K562 (cell line): ENCODE data around the gene FAIM. TPM values are rescaled to one million over a fixed set of nuclear protein-coding genes. Genes with fewer than 3 reads are reported as not detected.

ENCODE experiments used
- ADNP ChIP-seq: fragments of 200-800 bp; sonication (Bioruptor generic); IDR thresholded peaks from 2 replicates; pipeline ENCODE4 v1.6.1; 2016; ENCODE audit warnings: missing genetic modification characterization, missing compliant biosample characterization
- GABPA ChIP-seq: fragments of 200-800 bp; sonication (Bioruptor generic); conservative IDR thresholded peaks from 2 replicates; pipeline ENCODE4 v1.6.1; 2016; ENCODE audit warnings: low read depth, missing genetic modification characterization, missing compliant biosample characterization
- HDAC6 ChIP-seq: IDR thresholded peaks from 2 replicates; pipeline ENCODE4 v1.6.1; 2012; ENCODE audit warnings: low read depth, mild to moderate bottlenecking, control low read depth, inconsistent platforms, low read length, moderate library complexity
- MCM5 ChIP-seq: fragments of 450-650 bp; IDR thresholded peaks from 2 replicates; pipeline ENCODE4 v1.6.1; 2016; ENCODE audit warnings: low read depth
- NEUROD1 ChIP-seq: fragments of 150-350 bp; IDR thresholded peaks from 2 replicates; pipeline ENCODE4 v1.6.1; 2014; ENCODE audit warnings: borderline replicate concordance, low read length, low read depth; ENCODE audit not compliant: partially characterized antibody
- NR3C1 ChIP-seq: sonication (generic); formaldehyde crosslinking; IDR thresholded peaks from 2 replicates; pipeline ENCODE4 v1.8.1; 2022; ENCODE audit warnings: missing genetic modification reagents
- RBM25 ChIP-seq: fragments of 200-400 bp; formaldehyde crosslinking; IDR thresholded peaks from 2 replicates; pipeline ENCODE4 v1.6.1; 2018; ENCODE audit warnings: low read length, low read depth, moderate library complexity; ENCODE audit not compliant: severe bottlenecking
- SAFB2 ChIP-seq: fragments of 200-400 bp; formaldehyde crosslinking; IDR thresholded peaks from 2 replicates; pipeline ENCODE4 v1.6.1; 2018; ENCODE audit warnings: borderline replicate concordance, low read length, low read depth, moderate library complexity; ENCODE audit not compliant: severe bottlenecking
- TOE1 ChIP-seq, 2 experiments: fragments of 450-650 bp in 1 of 2; sonication (generic) in 1 of 2; formaldehyde crosslinking in 1 of 2; IDR thresholded peaks; 2 replicates each; pipeline versions ENCODE4 v1.7.1 to v1.8.0; 2016 to 2022; ENCODE audit warnings: borderline replicate concordance in 2 of 2, mild to moderate bottlenecking in 2 of 2, antibody characterized with exemption in 1 of 2, inconsistent platforms in 1 of 2, low read depth in 1 of 2, missing genetic modification reagents in 1 of 2, moderate library complexity in 1 of 2
- ZNF76 ChIP-seq: fragments of 250-450 bp; sonication (Bioruptor Pico); IDR thresholded peaks from 2 replicates; pipeline ENCODE4 v1.4.0; 2020; ENCODE audit warnings: mild to moderate bottlenecking, moderate library complexity, borderline replicate concordance
- ZNF785 ChIP-seq: fragments of 250-450 bp; sonication (Bioruptor Pico); IDR thresholded peaks from 2 replicates; pipeline ENCODE4 v1.4.0; 2020; ENCODE audit warnings: mild to moderate bottlenecking
- polyA plus RNA-seq, 8 experiments: library from polyadenylated mRNA; depleted of rRNA in 4 of 8; stranded (reverse) in 5 of 8; unstranded in 3 of 8; fragments of >200 nt; fragmentation: Nextera tagmentation in 2 of 8; fragmentation: Illumina TruSeq in 1 of 8; extraction: Ambion mirVana in 2 of 8; extraction: Trizol in 1 of 8; gene quantifications; 2 replicates each; pipeline versions ENCODE4 v1.2.1 to v1.2.3, GENCODE V29; 2011 to 2014; ENCODE audit warnings: inconsistent platforms in 1 of 8, missing spikeins in 1 of 8
- total RNA-seq, 7 experiments: library from RNA; depleted of rRNA in 6 of 7; stranded (reverse); fragments of >200 nt in 6 of 7; fragmentation: Illumina TruSeq in 2 of 7; extraction: Trizol in 2 of 7; gene quantifications; 2 replicates each; pipeline versions ENCODE4 v1.2.1 to v1.2.3, GENCODE V29; 2011 to 2021; ENCODE audit warnings: low replicate concordance in 1 of 7
- TF ChIP-seq, protein P1 (sequence below), 2 experiments: IDR thresholded peaks in 1 of 2; conservative IDR thresholded peaks in 1 of 2; 2 replicates each; pipeline ENCODE4 v1.6.1; 2016; ENCODE audit warnings: low read depth in 2 of 2, mild to moderate bottlenecking in 1 of 2, missing compliant biosample characterization in 1 of 2, missing genetic modification characterization in 1 of 2, moderate library complexity in 1 of 2
- TF ChIP-seq, protein P2 (sequence below): fragments of 450-650 bp; IDR thresholded peaks from 2 replicates; pipeline ENCODE4 v1.6.1; 2016; ENCODE audit warnings: mild to moderate bottlenecking
- TF ChIP-seq, protein P3 (sequence below): fragments of 450-650 bp; IDR thresholded peaks from 2 replicates; pipeline ENCODE4 v1.6.1; 2016
- TF ChIP-seq, protein P4 (sequence below): sonication (generic); formaldehyde crosslinking; IDR thresholded peaks from 2 replicates; pipeline ENCODE4 v1.8.1; 2023; ENCODE audit warnings: mild to moderate bottlenecking, missing genetic modification reagents

Gene FAIM
- total and polyA plus RNA-seq, 9 of the 15 experiments (the other 6 are each of a cell fraction or from before 2014, with no cell fraction given): 2.5 to 7.9 (median 6.6) TPM

DNA sequence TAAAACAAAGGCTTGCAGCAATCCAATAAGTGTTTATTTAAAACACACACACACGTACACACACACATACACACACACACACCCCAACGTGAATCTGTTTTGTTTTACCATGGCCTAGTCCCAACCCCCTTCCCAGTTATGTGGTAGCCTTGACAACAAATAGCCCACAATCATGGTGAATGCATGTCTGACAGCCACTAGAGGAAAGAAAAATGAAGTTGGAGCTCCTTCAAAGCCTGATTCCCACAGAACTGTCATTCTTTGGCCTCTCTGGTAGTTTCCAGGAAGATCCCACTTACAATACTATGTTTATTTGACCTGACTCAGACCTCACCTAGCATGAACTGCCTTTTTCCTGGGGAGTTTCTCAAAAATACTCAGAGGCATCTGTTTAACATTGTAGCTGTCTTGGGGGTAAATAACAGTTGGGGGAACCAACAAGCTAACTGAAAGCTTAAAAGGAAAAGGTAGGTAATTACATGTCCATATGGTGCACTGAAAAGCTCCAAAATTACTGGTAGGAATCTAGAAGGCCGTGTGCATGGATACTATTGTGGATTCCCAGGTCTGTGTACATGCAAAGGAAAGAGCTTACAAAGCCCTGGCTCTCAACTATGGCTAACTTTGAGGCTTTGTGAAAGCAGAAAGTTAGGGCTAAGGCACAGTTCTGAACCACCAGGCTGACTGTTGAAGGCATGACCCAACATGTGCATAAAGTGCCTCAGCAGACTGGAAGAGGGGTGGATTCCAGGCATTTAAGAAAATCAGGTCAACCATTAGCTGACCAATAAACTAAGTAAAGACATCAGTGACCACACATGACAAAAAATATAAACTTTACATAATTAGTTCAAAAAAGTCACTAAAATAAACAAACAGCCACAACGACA, 65.3 kb downstream of the FAIM start (continued):
- TF ChIP-seq, protein P1, sequence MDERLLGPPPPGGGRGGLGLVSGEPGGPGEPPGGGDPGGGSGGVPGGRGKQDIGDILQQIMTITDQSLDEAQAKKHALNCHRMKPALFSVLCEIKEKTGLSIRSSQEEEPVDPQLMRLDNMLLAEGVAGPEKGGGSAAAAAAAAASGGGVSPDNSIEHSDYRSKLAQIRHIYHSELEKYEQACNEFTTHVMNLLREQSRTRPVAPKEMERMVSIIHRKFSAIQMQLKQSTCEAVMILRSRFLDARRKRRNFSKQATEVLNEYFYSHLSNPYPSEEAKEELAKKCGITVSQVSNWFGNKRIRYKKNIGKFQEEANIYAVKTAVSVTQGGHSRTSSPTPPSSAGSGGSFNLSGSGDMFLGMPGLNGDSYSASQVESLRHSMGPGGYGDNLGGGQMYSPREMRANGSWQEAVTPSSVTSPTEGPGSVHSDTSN (CRISPR knock-in tag; IDR thresholded peaks at IDR 0.05; ENCODE audit: low read depth): no peak
- TF ChIP-seq, protein P1 (tag; conservative IDR thresholded peaks at IDR 0.05; ENCODE audit: low read depth): peak; percentile 42; the same call in 1 of the 2 replicates
- TF ChIP-seq GABPA (tag) (no peak), TOE1 (IDR thresholded peaks at IDR 0.05; ENCODE audit: borderline replicate concordance) (no peak), TOE1 (CRISPR knock-in tag; IDR thresholded peaks at IDR 0.05; ENCODE audit: borderline replicate concordance, low read depth) (no peak), ZNF76 (CRISPR knock-in tag) (no peak), HDAC6 (no peak), ADNP (no peak), ZNF785 (CRISPR knock-in tag) (no peak), NR3C1 (CRISPR knock-in tag) (no peak), NEUROD1 (no peak), MCM5 (no peak), SAFB2 (no peak), RBM25 (no peak)
- TF ChIP-seq, protein P2, sequence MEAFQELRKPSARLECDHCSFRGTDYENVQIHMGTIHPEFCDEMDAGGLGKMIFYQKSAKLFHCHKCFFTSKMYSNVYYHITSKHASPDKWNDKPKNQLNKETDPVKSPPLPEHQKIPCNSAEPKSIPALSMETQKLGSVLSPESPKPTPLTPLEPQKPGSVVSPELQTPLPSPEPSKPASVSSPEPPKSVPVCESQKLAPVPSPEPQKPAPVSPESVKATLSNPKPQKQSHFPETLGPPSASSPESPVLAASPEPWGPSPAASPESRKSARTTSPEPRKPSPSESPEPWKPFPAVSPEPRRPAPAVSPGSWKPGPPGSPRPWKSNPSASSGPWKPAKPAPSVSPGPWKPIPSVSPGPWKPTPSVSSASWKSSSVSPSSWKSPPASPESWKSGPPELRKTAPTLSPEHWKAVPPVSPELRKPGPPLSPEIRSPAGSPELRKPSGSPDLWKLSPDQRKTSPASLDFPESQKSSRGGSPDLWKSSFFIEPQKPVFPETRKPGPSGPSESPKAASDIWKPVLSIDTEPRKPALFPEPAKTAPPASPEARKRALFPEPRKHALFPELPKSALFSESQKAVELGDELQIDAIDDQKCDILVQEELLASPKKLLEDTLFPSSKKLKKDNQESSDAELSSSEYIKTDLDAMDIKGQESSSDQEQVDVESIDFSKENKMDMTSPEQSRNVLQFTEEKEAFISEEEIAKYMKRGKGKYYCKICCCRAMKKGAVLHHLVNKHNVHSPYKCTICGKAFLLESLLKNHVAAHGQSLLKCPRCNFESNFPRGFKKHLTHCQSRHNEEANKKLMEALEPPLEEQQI: no peak
- TF ChIP-seq, protein P3, sequence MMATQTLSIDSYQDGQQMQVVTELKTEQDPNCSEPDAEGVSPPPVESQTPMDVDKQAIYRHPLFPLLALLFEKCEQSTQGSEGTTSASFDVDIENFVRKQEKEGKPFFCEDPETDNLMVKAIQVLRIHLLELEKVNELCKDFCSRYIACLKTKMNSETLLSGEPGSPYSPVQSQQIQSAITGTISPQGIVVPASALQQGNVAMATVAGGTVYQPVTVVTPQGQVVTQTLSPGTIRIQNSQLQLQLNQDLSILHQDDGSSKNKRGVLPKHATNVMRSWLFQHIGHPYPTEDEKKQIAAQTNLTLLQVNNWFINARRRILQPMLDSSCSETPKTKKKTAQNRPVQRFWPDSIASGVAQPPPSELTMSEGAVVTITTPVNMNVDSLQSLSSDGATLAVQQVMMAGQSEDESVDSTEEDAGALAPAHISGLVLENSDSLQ: peak; percentile 42
- TF ChIP-seq, protein P4, sequence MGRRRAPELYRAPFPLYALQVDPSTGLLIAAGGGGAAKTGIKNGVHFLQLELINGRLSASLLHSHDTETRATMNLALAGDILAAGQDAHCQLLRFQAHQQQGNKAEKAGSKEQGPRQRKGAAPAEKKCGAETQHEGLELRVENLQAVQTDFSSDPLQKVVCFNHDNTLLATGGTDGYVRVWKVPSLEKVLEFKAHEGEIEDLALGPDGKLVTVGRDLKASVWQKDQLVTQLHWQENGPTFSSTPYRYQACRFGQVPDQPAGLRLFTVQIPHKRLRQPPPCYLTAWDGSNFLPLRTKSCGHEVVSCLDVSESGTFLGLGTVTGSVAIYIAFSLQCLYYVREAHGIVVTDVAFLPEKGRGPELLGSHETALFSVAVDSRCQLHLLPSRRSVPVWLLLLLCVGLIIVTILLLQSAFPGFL: no peak
